HT-29 (cell line): Measurements from ENCODE around the gene SULT2B1. TPM values are rescaled to one million over a fixed set of nuclear protein-coding genes. Genes with fewer than 3 reads are reported as not detected.
A peak's percentile ranks its signal among the peaks of the same experiment; 100 is the strongest.

Experiments
- DNase-seq: peaks from one replicate; pipeline ENCODE4 v3.0.0-alpha.2; 2015; ENCODE audit warnings: low spot score
- total RNA-seq: library from RNA; depleted of rRNA; stranded (reverse); fragments of >200 nt; shearing (Covaris generic); gene quantifications from 2 replicates; pipeline ENCODE4 v1.2.3, GENCODE V29; 2014

The SULT2B1 gene
- total RNA-seq, 1 experiment from 2014 or later, result 48.6 TPM

DNA sequence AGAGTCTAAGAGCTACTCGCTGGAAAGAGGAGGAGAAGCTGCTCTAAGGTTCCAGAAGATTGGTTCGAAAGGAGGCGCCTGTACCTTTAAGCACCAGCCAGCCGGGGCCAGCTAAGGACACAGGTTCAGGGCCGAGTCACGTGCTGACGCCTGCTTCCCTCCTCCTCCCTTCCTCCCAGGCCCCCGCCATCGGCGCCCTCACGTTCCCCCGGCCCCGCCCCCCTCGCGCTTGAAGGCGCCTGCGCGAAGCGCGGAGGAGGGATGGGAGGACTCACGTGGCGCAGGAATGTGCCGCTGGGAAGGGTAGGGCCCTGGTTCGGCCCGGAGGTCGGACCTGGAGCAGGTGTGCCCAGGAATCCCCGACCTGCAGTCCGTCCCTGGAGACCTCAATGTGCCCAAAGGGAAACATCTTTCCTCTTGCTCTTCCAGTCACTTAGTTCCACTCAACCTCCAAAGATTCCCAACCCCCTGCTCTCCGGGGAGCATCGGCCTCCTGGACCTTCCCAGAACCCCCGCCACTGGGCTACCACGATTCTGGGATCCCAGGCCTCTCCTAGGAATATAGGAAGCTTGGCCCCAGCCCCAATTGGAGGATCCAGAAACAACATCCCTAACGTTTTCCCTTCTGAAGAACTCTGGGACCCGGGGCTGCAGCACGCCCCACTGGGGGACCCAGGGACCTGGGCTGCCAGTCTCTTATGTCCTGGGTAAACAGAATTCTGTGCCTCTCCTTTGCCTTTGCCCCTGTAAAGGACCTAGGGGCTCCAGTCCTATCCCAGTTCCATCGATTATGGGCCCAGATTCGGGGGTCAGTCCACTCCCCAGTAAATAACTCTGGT, 82.7 kb downstream of the SULT2B1 start:
- peak; percentile 97 for DNase-seq

GRCh38 chr19:48635263-48635965, 83.4 kb downstream of the SULT2B1 start:
- DNase-seq, result peak; percentile 73

GRCh38 chr19:48635966-48636858, 84.2 kb downstream of the SULT2B1 start:
- DNase-seq, result peak; percentile 48

- peak; percentile 77 for DNase-seq
These were observed 85.0 kb downstream of the SULT2B1 start, which contains the start of gene DBP for GRCh38 chr19:48636859-48637448. Gene DBP (minus strand): TSS chr19:48637379. CDS start chr19:48636994, 385 bp downstream.

DNA sequence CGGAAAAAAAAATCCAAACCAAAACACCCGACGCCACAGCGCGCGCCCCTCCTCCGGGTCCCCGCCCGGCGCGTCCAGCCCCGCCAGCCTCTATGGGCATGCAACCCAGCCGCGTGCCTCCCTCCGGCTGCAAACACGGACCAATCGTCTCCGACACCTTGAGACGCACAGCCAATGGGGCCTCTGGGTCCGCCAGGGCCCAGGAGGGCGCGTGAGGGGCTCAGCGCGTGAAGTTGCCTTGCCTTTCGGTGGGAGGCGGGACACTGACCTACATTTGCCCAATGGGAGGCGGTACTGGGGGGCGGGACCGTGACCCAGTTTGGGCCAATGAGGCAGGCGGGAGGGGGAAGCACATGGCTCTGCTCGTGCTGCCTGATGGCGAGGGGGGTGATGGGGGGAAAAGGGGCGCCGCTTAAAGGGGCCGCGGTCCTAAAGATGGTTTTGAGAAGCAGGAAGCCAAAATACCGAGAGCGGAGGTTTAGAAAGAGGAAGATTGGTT, 85.5 kb downstream of the SULT2B1 start:
- DNase-seq, result peak; percentile 99

DNA sequence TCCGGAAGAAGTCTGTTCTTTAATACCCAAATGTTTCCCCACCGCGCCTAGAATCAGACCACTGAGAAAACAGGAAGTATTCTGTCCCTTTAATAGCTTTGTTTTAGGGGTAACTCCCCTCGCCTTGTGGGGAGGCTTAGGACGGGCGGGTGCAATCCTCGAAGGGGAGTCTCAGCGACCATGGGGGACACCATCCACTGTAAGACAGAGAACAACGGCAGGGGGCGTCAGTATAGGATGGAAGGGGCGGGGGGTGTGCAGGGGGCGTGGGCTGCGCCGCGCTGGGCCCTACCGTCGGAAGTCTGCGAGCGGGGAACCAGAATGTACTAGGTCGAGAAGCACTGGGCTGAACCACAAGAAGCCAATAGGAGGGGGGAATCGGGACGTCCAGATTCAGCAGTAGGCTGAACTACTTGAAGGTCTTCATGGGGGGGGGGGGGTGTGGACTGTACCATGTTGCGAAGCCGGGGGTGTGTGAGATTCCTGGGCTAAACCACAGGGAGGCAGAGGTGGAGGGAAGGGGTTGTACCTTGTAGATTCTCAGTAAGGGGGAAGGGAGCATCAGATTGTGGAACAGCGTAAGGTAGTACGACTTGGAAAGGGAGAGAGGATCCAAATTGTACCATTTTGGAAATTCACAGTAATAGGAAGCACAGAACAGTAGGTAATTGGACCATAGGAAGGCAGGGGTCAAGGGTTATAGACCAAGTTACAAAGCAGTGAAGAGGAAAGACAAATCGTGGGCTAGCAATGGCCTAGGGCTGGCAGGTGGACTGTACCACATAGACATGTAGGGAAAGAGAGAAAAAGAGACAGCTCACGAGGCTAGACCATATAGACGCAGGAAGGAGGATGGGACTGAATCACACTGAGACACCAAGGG, 86.2 kb downstream of the SULT2B1 start:
- peak; percentile 95 for DNase-seq

DNA sequence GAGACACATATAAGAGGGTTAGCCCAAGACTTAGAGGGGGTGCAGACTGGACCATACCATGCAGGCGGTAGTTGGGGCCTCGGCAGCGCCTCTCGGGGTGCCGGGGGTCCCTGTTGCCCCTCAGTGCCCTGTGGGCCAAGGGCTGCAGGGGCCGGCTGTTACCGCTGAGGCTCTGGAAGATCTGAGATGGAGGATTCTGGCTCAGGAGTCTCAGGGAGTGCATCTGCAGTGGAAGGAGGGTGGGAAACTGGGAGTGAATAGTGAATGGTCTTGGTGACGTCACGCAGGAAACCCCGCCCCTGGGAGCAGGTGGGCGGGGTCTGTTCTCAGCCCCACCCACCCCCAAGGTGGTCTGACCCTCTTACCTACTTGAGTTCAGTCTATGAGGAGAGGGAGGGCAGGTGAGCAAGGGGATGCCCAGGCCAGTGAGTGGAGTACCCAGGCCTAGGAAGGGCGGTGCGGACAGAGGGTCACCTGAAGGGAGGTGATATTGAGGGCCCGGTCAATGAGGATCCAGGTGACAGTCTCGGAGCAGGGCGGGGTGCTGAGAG, 86.9 kb downstream of the SULT2B1 start:
- DNase-seq, result no peak

DNA sequence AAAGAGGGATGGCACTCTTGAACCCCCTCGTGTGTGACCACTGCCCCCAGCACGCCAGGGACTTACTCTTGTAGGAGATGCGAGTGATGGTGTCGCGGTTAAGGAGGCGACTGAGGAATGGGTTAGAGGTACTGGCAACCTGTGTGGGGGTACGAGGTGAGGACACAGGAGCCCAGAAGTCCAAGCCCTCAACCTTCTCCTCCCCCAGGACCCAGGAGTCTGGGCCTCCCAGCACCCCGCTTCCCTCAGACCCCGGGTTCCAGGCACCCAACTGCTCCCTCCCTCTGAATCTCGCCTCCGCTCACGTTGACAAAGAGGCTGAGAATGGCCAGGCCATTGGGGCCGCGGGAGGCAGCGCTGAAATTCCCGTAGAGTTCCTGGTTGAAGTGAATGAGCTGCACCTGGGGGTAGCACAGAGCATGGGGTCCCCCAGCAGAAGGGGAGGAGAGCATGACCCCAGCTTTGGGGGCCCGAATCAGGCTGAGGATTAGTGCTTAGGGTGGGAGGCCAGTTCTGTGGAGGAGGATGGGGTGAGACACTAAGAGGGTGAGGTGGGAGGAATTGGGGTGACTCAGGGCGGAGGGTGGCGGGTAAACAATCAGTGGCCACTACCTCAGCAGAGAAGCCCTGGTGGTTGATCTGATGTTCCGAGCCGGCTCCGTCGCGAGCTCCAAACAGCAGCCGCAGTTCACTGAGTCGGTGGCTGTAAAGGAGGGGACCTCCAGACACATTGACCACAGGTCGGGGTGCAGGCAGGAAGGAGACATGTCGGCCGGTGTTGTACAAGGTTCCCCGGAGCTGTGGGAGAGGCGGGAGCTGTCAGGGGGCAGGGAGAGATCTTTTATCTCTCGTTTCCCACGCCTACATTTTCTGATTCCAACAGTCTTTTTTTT, 87.8 kb downstream of the SULT2B1 start:
- peak; percentile 45 for DNase-seq

- no peak for DNase-seq
These were observed 89.9 kb downstream of the SULT2B1 start for GRCh38 chr19:48641850-48642249.

DNA sequence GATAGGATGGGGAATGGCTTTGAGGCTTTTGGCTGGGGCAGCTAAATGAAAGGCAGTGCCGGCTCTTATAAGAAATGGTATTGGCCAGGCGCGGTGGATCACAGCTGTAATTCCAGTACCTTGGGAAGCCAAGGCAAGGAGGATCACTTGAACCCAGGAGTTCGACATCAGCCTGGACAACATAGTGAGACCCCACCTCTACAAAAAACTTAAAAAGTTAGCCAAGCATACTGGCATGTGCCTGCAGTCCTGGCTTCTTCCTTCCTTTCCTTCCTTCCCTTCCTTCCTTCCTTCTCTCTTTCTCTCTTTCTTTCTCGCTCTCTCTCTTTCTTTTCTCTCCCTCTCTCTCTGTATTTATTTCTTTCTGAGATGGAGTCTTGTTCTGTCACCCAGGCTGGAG, 90.9 kb downstream of the SULT2B1 start:
- DNase-seq, result no peak

DNA sequence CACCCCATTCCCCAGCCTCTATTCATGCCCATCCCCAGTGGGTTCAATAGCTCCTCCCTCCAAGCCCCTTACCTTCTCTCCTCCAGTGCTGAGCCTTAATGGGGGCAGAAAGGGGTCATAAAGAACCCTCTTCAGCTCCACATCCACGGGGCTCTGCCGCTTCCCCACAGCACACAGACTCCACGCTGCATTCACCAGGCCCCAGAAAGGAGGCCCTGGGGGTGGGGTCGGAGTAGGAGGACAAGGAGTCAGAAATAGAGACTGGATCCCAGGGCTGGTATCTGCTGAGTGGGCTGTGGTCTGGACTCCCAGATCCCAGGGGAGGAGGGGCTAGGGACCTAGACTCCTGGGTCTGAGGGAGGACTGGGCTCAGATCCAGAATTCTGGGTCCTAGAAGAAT, 92.4 kb downstream of the SULT2B1 start:
- DNase-seq, result no peak

- peak; percentile 90 for DNase-seq
These were observed 93.1 kb downstream of the SULT2B1 start for GRCh38 chr19:48644839-48645619.

DNA sequence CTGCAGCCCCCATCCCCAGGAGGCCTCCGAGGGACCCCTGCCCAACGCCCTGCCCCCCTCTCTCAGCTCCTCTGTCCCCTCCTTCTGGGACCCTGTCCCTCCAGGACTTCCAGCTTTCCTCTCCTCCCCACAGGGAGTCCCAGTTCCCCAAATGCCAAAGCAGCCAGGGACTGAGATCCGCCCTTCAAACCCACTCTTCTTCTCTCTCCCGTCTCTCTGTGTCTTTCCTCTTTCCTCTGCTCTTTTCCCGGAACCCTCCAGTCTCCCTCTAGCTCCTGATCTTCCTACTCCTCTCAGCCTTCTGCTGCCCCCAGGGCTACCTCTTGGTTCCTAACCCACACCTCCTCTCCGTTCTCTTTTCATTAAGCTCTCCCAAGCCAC, 93.6 kb downstream of the SULT2B1 start:
- peak; percentile 40 for DNase-seq

GRCh38 chr19:48646001-48646721, 94.2 kb downstream of the SULT2B1 start, which contains the start of gene CA11:
Gene CA11 (minus strand): TSS chr19:48646187. CDS start chr19:48645632, 555 bp downstream.
- peak; percentile 92 for DNase-seq

DNA sequence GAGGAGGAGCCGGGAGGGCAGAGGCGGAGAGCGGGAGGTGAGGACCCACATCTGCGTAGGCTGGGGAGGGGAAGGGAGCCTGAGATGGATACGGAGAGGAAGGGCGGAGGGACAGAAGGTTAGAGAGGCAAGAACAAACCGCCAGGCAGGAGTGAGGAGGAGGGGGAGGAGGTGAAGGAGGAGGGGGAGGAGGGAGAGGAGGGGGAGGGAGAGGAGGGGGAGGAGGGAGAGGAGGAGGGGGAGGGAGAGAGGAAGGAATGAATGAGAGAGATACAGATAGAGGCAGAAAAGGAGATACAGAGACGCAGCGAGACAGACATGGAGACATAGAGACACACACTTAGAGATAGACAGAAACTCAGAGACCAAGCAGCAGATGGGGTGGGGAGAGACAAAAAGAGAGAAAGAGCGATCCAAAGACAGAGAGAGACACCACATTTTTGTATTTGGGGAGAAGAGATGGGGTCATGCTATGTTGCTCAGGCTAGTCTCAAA, 94.8 kb downstream of the SULT2B1 start:
- DNase-seq, result no peak

- no peak for DNase-seq
These were observed 96.2 kb downstream of the SULT2B1 start for GRCh38 chr19:48648134-48648533.
